K562 (cell line): ENCODE data around the gene MMP2. TPM values are rescaled to one million over a fixed set of nuclear protein-coding genes. Genes with fewer than 3 reads are reported as not detected.

Source experiments
- BMI1 ChIP-seq: fragments of 150-350 bp; IDR thresholded peaks from 2 replicates; pipeline ENCODE4 v1.6.1; 2014; ENCODE audit warnings: low read length
- CBX8 ChIP-seq: fragments of 200-600 bp; sonication (generic); IDR thresholded peaks from 2 replicates; pipeline ENCODE4 v1.6.1; 2012; ENCODE audit warnings: borderline replicate concordance, mixed run types, low read depth, mild to moderate bottlenecking, moderate library complexity, mixed read lengths, low read length, control low read depth, inconsistent platforms; ENCODE audit not compliant: poor library complexity, severe bottlenecking; ENCODE audit errors: extremely low read depth
- CEBPB ChIP-seq: fragments of 450-650 bp; IDR thresholded peaks from 2 replicates; pipeline ENCODE4 v1.6.1; 2016; ENCODE audit warnings: missing genetic modification characterization, missing compliant biosample characterization
- KDM1A ChIP-seq, 2 experiments: fragments of 450-650 bp; IDR thresholded peaks; 2 replicates each; pipeline ENCODE4 v1.6.1; 2016; ENCODE audit warnings: mild to moderate bottlenecking in 2 of 2
- PHF21A ChIP-seq: fragments of 450-650 bp; IDR thresholded peaks from 2 replicates; pipeline ENCODE4 v1.6.1; 2017; ENCODE audit warnings: low read depth, borderline replicate concordance
- SRSF3 ChIP-seq: fragments of 200-400 bp; formaldehyde crosslinking; IDR thresholded peaks from 2 replicates; pipeline ENCODE4 v1.6.1; 2016; ENCODE audit warnings: mild to moderate bottlenecking, low read length, moderate library complexity; ENCODE audit not compliant: insufficient read depth
- ZNF197 ChIP-seq: fragments of 200-800 bp; sonication (Bioruptor generic); IDR thresholded peaks from 2 replicates; pipeline ENCODE4 v1.6.1; 2016; ENCODE audit warnings: low read depth, missing genetic modification characterization, missing compliant biosample characterization
- ZNF239 ChIP-seq: fragments of 250-450 bp; sonication (Bioruptor Pico); IDR thresholded peaks from 2 replicates; pipeline ENCODE4 v1.4.0; 2020; ENCODE audit warnings: mild to moderate bottlenecking
- ZNF311 ChIP-seq: fragments of 250-450 bp; sonication (Bioruptor Pico); IDR thresholded peaks from 2 replicates; pipeline ENCODE4 v1.4.0; 2020; ENCODE audit warnings: mild to moderate bottlenecking, moderate library complexity
- ZNF347 ChIP-seq: fragments of 450-650 bp; formaldehyde crosslinking; IDR thresholded peaks from 2 replicates; pipeline ENCODE4 v1.4.0; 2020; ENCODE audit warnings: low read depth, mild to moderate bottlenecking, moderate library complexity
- polyA plus RNA-seq, 8 experiments: library from polyadenylated mRNA; depleted of rRNA in 4 of 8; stranded (reverse) in 5 of 8; unstranded in 3 of 8; fragments of >200 nt; fragmentation: Nextera tagmentation in 2 of 8; fragmentation: Illumina TruSeq in 1 of 8; extraction: Ambion mirVana in 2 of 8; extraction: Trizol in 1 of 8; gene quantifications; 2 replicates each; pipeline versions ENCODE4 v1.2.1 to v1.2.3, GENCODE V29; 2011 to 2014; ENCODE audit warnings: inconsistent platforms in 1 of 8, missing spikeins in 1 of 8
- total RNA-seq, 7 experiments: library from RNA; depleted of rRNA in 6 of 7; stranded (reverse); fragments of >200 nt in 6 of 7; fragmentation: Illumina TruSeq in 2 of 7; extraction: Trizol in 2 of 7; gene quantifications; 2 replicates each; pipeline versions ENCODE4 v1.2.1 to v1.2.3, GENCODE V29; 2011 to 2021; ENCODE audit warnings: low replicate concordance in 1 of 7
- TF ChIP-seq, protein P1 (sequence below): fragments of 200-600 bp; sonication (generic); IDR thresholded peaks from one replicate; pipeline ENCODE4 v1.6.1; 2012; ENCODE audit warnings: mild to moderate bottlenecking, low read depth, low read length, inconsistent platforms
- TF ChIP-seq, protein P2 (sequence below): IDR thresholded peaks from 2 replicates; pipeline ENCODE4 v1.6.1; 2014; ENCODE audit warnings: antibody characterized with exemption

Gene MMP2
- total and polyA plus RNA-seq, 9 of the 15 experiments (the other 6 are each of a cell fraction or from before 2014, with no cell fraction given) = 0.05 to 0.53 TPM; not detected in 7

DNA sequence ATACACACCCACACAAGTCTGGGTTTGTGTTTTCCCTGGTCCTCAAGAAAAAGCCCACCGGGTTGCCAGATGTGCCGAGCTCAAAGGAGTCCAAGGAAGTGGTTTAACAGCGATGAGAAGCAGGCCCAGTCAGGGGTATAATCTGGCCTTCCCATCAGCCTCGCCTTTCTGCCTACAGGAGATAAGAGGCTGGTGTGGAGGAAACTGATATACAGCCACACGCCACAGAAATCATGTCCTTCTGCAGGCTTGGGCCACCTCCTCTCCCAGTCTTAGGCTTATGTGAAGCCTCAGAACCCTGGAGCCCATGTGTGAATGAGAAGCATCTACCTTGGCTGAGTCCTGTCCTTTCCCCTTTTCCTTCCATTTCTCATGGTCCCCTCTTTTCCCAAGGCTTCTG, 43.6 kb upstream of the MMP2 start (continued):
- TF ChIP-seq, protein P1, sequence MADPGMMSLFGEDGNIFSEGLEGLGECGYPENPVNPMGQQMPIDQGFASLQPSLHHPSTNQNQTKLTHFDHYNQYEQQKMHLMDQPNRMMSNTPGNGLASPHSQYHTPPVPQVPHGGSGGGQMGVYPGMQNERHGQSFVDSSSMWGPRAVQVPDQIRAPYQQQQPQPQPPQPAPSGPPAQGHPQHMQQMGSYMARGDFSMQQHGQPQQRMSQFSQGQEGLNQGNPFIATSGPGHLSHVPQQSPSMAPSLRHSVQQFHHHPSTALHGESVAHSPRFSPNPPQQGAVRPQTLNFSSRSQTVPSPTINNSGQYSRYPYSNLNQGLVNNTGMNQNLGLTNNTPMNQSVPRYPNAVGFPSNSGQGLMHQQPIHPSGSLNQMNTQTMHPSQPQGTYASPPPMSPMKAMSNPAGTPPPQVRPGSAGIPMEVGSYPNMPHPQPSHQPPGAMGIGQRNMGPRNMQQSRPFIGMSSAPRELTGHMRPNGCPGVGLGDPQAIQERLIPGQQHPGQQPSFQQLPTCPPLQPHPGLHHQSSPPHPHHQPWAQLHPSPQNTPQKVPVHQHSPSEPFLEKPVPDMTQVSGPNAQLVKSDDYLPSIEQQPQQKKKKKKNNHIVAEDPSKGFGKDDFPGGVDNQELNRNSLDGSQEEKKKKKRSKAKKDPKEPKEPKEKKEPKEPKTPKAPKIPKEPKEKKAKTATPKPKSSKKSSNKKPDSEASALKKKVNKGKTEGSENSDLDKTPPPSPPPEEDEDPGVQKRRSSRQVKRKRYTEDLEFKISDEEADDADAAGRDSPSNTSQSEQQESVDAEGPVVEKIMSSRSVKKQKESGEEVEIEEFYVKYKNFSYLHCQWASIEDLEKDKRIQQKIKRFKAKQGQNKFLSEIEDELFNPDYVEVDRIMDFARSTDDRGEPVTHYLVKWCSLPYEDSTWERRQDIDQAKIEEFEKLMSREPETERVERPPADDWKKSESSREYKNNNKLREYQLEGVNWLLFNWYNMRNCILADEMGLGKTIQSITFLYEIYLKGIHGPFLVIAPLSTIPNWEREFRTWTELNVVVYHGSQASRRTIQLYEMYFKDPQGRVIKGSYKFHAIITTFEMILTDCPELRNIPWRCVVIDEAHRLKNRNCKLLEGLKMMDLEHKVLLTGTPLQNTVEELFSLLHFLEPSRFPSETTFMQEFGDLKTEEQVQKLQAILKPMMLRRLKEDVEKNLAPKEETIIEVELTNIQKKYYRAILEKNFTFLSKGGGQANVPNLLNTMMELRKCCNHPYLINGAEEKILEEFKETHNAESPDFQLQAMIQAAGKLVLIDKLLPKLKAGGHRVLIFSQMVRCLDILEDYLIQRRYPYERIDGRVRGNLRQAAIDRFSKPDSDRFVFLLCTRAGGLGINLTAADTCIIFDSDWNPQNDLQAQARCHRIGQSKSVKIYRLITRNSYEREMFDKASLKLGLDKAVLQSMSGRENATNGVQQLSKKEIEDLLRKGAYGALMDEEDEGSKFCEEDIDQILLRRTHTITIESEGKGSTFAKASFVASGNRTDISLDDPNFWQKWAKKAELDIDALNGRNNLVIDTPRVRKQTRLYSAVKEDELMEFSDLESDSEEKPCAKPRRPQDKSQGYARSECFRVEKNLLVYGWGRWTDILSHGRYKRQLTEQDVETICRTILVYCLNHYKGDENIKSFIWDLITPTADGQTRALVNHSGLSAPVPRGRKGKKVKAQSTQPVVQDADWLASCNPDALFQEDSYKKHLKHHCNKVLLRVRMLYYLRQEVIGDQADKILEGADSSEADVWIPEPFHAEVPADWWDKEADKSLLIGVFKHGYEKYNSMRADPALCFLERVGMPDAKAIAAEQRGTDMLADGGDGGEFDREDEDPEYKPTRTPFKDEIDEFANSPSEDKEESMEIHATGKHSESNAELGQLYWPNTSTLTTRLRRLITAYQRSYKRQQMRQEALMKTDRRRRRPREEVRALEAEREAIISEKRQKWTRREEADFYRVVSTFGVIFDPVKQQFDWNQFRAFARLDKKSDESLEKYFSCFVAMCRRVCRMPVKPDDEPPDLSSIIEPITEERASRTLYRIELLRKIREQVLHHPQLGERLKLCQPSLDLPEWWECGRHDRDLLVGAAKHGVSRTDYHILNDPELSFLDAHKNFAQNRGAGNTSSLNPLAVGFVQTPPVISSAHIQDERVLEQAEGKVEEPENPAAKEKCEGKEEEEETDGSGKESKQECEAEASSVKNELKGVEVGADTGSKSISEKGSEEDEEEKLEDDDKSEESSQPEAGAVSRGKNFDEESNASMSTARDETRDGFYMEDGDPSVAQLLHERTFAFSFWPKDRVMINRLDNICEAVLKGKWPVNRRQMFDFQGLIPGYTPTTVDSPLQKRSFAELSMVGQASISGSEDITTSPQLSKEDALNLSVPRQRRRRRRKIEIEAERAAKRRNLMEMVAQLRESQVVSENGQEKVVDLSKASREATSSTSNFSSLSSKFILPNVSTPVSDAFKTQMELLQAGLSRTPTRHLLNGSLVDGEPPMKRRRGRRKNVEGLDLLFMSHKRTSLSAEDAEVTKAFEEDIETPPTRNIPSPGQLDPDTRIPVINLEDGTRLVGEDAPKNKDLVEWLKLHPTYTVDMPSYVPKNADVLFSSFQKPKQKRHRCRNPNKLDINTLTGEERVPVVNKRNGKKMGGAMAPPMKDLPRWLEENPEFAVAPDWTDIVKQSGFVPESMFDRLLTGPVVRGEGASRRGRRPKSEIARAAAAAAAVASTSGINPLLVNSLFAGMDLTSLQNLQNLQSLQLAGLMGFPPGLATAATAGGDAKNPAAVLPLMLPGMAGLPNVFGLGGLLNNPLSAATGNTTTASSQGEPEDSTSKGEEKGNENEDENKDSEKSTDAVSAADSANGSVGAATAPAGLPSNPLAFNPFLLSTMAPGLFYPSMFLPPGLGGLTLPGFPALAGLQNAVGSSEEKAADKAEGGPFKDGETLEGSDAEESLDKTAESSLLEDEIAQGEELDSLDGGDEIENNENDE = no peak
- TF ChIP-seq PHF21A = no peak
- no peak for TF ChIP-seq ZNF347 (CRISPR knock-in tag)
- TF ChIP-seq CEBPB (tag) = no peak
- TF ChIP-seq, protein P2, sequence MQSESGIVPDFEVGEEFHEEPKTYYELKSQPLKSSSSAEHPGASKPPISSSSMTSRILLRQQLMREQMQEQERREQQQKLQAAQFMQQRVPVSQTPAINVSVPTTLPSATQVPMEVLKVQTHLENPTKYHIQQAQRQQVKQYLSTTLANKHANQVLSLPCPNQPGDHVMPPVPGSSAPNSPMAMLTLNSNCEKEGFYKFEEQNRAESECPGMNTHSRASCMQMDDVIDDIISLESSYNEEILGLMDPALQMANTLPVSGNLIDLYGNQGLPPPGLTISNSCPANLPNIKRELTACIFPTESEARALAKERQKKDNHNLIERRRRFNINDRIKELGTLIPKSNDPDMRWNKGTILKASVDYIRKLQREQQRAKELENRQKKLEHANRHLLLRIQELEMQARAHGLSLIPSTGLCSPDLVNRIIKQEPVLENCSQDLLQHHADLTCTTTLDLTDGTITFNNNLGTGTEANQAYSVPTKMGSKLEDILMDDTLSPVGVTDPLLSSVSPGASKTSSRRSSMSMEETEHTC = peak; percentile 55
- TF ChIP-seq ZNF311 = peak; percentile 71
- no peak for TF ChIP-seq BMI1
- TF ChIP-seq SRSF3 = no peak
- peak; percentile 65; the same call in 1 of the 2 replicates for TF ChIP-seq ZNF197 (CRISPR knock-in tag)
- no peak for TF ChIP-seq CBX8
- TF ChIP-seq ZNF239 (CRISPR knock-in tag) = peak; percentile 25; the same call in 1 of the 2 replicates
- peak in 1 of 2 experiments; percentile 25; a peak in 1 of 4 replicates for TF ChIP-seq KDM1A (IDR thresholded peaks at IDR 0.05)
